ENCODE data around the gene KCNQ2.
A peak's percentile ranks its signal among the peaks of the same experiment; 100 is the strongest.

The KCNQ2 gene
- total RNA-seq, result 0 to 1.3 (median 0.12) reads per million in 18 experiments

DNA sequence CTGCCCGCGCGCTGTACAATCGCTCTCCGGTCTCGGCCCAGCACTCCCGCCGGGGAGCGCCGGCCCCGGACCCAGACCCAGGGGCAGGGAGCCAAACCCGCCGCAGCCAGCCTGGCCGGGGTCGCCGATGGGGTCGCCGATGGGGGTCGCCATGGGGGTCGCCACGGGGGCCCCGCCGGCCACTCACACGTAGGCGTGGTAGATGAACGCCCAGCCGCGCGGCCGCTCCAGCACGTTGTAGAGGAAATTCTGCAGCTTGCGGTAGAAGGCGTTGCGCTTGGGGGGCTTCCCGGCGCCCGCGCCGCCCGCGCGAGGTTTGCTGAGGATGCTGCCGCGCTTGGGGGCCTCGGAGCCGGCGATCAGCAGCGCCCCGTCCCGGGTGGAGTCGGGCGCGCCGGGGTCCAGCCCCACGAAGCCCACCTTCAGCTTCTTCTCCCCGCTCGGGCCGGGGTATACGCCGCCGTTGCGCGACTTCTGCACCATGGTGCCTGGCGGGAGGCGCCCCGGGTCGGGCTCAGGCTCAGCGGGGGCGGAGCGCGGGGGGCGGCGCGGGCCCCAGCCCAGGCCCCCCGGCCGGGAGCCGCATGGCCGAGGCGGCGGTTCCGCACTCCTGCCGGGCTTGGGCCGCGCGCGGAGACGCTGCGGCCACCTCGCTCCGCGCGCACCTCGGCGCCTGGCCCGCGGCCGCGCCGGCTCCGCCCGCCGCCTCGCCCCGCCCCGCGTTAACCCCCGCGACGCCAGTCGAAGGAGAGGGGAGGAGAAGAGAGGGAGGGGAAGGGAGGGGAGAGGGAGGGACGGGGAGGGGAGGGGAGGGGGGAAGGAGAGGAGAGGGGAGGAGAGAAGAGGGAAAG is at the start of gene KCNQ2:
Gene KCNQ2, minus strand, starts transcription at position 675 of the 851 bp plus-strand sequence. Its CDS starts 192 bp downstream, at position 483.
- no peak for DNase-seq

DNA sequence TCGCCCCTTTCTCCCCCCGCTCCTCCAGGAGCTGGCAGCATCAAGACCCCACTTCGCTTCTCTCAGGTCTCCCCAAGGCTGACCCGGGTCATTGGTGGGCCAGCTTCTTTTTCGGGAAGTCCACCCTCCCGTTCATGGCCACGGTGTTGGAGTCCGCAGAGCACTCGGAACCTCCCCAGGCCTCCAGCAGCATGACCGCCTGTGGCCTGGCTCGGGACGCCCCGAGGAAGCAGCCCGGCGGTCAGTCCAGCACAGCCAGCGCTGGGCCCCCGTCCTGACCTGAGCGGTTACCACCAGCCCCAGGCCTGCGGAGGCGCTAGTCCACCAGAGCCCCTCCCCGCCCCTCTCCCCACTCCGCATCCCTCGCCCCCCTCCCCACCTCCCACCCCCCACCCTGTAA is 49.1 kb upstream of the KCNQ2 start:
- no peak for DNase-seq

DNA sequence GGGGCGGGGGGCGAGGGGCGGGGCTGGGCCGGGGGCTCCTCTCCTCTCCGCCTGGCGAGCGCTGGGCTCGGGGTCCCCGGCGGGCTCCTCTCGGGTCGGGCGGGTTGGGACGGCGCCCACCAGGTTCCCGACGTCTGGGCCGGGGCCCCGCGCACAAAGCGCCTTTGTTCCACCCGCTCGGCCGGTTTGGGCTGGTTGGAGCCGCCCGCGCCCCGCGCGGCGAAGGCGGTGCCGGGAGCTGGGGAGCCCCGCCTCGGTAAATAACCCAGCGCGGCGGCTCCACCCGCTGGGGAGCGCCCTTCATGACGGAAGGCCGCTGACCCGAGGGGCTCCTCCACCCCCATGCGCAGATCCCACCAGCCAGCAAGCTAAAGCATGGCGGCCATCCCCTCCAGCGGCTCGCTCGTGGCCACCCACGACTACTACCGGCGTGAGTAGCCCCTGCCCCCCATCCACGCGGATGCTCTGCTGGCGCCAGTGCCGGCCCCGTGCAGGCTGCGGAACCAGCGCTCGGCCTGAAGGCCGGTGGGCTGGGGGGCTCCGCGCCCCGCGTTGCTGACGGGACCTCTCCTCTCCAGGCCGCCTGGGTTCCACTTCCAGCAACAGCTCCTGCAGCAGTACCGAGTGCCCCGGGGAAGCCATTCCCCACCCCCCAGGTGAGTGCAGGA is 48.6 kb upstream of the KCNQ2 start:
- DNase-seq, result peak; percentile 56 to 75

DNA sequence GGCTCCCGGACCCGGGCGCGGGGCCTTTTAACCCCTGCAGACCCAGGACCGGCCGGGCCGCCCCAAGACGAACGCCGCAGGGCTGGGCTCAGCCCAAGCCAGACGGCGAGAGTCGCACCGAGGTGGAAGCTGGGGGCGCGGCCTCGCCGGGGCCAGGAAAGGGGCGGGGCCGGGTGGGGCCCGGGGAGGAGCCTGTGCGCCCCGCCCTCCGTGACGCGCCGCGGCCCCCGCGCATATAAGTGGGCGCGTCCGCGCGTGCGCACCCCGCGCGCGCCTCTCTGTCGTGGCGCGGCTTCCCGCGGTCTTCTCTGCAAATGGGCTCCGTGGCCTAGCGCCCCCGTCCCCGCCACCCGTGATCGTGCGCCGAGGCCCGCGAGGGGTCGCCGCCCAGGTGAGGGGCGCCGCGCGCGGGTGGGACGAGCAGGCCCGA is 48.1 kb upstream of the KCNQ2 start, which contains the start of gene PPDPF:
Gene PPDPF, plus strand, starts transcription at position 262 of the 430 bp plus-strand sequence. CDS start 544 bp downstream, outside the sequence.
- peak; percentile 77 to 89 for DNase-seq

DNA sequence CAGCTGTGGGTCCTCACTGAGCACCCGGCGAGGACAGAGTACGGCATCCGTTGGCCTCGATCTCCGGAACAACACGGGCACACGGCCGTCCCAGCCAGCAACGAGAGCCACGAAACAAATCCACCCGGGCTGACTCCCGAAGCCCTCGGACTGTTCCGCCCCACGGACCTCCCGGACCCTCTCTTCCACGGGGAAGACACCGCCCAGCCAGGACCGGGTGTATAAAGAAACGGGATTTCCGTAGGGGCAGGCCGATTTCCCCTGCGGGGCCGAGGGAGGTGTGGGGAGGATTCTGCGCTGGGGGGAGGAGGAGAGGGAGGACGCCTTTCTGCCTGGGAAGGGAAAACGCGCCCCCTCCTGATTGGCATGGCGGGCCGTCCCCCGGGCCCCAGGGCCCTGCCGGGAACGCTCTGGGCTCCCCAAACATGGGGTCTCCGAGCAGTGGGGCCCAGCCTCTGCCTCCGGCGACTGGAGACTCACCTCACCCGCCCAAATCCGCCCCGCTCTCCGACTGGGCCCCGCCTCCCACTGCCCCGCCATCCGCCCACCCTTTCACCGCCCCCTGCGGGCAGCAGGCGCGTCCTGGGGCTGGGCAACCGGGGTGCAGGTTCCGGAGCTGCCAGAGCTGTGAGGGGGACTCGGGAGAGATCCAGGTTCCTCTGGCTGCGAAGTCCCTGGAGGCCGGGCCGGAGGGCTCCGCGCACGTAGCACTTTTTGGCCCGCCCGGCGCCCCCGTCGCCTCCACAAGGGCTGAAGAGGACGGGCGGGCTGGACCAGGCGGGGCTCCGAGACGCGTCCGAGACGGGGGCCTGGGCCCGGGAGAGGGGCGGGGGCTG is 47.4 kb upstream of the KCNQ2 start:
- peak in 1 of 2 donors; percentile 7 for DNase-seq

DNA sequence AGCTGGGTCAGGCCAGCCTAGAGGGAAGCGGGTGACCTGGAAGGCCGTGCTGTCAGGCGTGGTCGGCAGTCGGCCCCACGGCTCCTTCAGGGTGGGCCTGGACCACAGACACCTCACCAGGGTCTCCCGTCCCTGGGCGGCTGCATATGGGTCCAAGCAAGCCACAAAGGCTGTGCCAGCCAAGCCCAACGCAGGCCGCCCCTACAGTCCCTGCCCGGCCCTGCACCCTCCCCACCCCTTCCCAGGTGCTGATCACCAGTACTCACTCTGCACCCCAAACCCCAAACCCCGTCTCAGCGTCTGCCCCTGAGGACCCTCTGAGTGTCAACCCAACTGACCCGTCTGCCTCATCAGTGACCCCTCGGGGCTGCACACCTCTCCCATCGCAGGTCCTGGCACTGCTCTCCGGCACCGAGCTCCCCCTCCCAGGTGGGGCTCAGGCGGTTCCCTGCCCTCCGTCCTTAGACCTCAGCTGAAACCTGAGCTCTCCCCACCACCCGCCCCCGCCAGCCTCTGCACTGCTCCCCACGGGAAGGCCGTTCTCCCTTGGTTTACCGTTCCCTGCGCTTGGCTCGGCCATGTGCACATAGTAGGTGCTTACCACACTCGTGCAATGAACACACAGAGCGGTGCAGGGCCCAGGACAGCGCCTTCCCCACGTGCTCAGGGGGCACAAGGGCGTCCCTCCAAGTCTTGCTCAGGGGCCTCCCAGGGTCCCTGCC is 46.7 kb upstream of the KCNQ2 start:
- no peak for DNase-seq

DNA sequence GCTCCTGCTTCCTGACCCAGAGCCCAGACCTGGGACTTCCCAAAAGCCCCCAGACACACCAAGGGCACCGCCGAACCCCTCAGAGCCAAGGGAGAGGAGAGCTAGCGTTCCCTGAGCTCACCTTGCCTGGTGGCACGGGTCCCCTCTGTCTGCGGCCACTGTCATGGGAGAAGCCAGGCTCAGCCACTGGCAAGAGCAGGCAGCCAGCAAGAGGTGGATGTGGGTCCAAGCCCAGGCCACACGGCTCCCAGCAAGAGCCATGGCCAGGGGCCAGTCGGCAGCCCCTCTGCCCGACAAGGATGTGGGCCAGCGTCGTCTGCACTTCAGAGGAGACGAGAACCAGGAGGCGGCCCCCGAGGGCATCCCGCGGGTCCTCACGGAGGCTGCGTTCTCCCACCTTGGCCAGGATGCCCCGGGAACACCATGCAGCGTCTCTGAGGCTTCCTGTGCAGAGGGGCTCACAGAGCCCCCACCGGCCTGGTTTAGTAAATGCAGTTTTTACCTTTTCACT is 46.0 kb upstream of the KCNQ2 start:
- DNase-seq, result no peak

DNA sequence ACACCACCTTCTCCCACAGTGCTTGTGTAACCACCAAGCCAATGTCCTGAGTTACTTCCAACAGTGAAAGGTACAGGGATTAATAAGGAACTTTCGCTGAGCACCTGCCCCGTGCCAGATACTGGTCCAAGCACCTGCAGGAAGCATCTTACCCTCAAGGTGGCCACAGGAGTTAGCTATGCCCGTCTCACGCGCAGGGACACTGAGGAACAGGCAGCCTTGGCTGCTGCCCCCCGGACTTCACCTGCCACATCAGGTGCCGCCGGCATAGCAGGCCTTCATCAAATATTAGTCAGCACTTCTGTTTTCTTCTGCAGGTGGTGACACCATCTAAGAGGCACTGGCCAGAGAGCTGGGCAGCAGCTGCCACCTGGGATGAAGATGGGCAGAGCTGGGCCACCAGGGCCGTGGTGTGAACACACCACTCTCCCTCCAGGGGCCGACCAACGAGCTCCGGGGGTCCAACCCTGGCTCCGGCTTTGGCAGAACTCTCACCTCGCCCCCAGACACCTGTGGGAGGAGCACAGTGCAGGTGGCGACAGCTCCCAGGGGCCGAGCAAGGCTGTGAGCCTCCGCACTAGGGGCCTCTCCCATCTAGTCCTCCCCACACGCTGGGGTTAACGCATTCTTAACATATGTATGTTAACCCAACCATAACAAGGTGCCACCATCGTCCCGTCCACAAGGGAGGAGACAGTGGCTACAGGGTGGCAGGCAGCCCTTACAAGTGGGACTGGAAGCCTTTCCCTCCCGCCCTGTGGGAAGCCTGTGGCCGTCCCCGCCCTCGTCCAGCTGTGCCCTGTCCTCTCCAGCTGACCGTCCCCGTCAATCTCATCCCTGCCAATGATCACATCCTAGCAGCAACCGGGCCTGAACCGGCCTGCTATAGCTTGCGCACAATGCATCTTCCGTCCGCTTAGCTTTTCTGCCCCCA is 45.2 kb upstream of the KCNQ2 start:
- no peak for DNase-seq

DNA sequence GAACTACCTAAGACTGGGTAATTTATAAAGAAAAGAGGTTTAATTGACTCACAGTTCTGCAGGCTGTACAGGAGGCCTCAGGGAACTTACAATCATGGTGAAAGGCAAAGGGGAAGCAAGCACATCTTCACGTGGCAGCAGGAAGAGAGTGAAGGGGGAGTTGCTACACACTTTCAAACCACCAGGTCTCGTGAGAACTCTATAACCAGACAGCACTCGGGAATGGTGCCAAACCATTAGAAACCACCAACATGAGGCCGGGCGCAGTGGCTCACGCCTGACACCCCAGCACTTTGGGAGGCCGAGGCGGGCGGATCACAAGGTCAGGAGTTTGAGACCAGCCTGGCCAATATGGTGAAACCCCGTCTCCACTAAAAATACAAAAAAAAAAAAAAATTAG is 42.1 kb upstream of the KCNQ2 start:
- DNase-seq, result peak; percentile 18 to 38

DNA sequence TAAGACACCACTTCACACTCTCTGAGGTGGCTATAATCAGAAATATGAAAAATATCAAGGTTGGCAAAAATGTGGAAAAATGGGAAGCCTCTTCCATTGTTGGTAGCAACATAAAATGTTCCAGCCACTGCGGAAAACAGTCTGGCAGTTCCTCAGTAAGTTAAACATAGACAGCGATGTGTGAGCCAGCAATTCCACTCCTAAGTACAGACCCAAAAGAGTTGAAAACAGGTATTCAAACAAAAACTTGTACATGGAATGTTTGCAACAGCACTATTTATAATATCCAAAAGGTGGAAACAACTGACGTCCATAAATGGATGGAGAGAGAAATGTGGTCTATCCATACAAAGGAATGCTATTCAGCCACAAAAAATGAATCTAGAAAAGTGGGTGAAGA is 40.8 kb upstream of the KCNQ2 start:
- DNase-seq, result no peak

DNA sequence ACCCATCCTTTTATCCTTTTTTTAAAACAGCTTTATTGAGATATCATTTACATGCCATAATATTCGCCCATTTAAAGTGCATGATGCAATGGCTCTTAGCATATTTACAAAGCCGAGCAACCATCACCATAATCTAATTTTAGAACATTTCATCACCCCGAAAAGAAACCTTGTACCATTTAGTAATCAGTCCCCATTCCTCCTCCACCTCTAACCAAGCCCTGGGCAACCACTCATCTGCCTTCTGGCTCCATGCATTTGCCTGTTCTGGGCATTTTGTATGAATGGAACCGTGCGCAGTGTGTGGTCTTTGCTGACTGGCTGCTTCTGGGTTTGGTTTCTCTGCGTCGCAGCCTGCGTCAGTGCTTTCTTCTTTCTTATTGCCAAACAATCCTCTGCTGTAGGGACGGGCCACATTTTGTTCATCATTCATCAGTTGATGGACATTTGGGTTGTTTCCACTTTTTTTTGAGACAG is 36.7 kb upstream of the KCNQ2 start:
- DNase-seq, result no peak

DNA sequence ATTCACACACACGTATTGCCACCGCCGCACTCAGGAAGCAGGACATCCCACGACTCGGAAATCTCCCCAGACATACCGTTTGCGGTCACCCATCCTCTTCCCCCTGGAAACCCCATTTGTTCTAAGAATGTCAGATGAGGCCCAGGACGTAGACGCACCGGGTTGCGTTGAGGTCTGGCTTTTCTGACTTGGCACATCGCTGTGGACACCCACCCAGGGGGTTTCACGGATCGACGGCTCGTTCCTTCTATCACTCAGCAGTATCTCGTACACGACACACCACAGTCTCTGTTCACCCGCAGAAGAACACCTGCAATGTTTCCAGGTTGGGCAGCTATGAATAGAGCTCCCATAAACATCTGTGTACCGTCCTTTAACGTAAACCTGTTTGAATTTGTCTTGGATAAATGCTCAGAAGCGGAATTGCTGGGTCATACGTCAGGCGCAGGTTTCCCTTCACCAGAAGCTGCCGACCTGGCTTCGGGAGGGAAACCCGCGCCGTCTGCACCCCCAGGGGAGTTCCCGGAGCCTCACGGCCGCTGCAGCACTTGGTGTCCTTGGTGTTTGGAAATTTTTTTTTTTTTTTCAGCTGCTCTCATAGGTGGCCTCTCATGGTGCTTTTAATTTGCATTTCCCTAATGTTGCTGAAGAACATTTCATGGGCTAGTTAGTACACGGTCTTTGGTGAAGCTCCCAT is 35.8 kb upstream of the KCNQ2 start:
- no peak for DNase-seq

DNA sequence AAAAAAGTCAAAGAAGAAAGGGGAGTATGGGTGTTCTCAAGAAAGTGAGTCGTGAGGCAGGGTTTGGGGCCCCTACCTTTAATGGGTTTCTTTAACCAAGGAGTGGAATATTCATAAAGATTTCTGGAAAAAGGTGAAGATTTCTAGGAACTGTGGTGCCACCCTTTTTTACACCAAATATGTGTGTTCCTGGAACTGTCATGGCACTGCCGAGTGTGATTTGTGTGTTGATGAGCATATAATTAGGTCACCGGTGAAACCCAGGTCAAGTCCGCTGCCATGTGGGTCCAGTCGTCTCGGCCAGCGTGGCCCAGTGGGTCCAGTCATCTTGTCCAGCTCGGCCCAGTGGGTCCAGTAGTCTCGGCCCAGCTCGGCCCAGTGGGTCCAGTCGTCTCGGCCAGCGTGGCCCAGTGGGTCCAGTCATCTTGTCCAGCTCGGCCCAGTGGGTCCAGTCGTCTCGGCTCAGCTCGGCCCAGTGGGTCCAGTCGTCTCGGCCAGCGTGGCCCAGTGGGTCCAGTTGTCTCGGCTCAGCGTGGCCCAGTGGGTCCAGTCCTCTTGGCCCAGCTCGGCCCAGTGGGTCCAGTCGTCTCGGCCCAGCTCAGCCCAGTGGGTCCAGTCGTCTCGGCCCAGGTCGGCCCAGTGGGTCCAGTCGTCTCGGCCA is 34.8 kb upstream of the KCNQ2 start:
- no peak for DNase-seq

DNA sequence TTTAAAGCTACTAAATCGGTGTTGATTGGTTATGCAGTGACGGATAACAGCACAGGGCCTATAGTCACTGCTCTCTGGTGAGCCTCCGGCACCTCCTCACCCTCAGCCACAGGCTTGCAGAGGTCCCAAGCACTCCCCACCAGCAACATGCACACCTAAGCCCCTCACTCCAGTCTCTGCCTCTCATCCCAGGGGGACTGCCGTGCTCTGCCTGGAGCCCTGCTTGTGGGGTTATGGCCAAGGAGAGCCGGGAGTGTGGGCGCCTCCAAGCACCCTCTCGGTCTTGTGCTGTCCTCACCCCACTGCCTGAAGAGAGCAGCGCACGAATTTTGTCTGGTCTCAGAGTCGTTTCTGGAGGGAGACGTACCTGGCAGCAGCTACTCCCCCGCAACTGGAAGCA is 33.3 kb upstream of the KCNQ2 start:
- no peak for DNase-seq

DNA sequence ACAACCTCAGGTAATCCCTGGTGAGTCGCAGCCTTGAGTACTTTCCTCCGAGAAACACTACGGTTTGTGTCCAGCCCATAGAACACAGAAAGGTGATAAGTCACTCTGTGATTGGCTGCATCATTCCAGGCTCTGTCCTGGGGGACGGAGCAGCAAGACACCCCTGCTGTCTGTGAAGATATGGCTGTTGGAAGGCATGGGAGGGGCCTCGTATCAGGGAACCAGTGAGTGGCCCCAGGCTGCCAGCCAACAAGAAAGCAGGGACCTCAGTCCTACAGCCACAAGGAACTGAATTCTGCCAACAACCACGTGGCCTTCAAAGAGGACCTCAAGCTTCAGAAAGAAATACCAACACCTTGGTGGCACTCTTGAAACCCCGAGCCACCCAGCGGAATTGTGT is 32.8 kb upstream of the KCNQ2 start:
- DNase-seq, result no peak

DNA sequence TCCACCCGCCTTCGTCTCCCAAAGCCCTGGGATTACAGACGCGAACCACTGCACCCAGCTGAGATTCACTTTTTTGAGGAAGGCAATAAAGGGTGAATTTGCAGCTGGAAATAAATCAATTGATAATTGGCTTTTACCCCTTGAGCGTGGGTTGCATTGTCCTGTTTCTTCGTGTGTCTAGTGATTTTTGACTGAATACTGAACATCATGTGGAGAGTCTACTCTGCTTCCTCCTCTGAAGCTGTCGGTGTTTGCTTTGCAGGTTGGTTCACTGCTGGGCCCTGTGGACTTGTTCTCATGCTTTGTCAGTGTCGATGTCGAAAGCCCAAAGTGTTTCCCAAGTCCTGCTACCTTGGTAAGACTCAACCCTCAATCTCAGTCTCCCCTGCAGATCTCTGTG is 32.2 kb upstream of the KCNQ2 start:
- no peak for DNase-seq

DNA sequence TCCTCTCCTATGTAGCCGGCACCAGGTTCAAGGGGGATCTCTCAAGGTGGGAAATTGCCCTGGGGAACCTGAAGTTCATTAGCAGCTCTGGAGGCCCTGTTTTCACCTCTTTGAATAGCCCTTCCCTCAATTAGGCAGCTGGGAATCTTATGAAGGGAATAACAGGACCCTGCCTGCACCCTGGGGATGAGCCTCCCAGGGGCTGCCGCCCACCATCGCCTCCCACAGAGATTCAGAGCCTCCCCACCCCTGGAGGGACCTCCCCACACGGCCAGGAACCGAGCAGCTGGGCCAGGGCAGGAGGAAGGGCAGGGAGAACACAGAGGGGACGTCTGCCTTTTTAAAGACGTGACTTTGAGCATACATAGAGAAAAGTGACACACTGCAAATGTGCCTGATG is 31.1 kb upstream of the KCNQ2 start:
- no peak for DNase-seq

DNA sequence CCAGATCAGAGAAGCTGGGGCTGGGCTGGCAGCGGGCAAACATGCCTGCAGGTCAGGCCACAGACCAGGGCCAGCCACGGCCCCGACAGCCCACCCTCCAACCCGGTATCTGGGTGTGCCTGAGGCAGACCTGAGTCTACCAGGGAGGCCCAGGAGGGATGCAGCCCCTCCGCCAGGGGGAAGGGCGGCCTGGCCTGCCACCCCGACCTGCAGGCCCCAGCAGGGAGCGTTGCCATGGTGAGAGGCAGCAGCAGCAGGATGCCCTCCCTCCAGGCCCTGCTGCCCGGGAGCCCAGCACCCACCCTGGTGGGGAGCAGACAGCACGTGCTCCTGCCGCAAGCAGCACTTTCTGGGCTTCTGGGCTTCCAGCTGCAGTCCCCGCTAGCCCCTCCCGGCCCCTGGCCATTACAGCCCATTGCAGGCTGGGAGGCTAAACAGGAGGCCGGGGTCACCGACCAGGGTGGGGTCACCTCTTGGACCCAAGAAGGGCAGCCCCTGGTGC is 30.3 kb upstream of the KCNQ2 start:
- no peak for DNase-seq

All from inflammatory macrophage (primary cell).